HCT116 (cell line): ENCODE measurements around the gene TNFRSF19. TPM values are rescaled to one million over a fixed set of nuclear protein-coding genes. Genes with fewer than 3 reads are reported as not detected.

Experiments used
- ATAC-seq: fragments of 200-7000 bp; cut with Tn5 transposase; 2 replicates; pipeline ENCODE4 v1.9.1; 2020; ENCODE audit warnings: mild to moderate bottlenecking, moderate library complexity
- BruUV-seq: library from RNA; stranded (reverse); fragments of 400-500 nt; replicated peaks from 2 replicates; lab custom pipeline; 2021; lab: Mats Ljungman, UMichigan
- CTCF ChIA-PET: fragments of 300-600 bp; sonication (Branson Sonifier 250); formaldehyde crosslinking; loops from one replicate; lab custom pipeline; 2021; ENCODE audit warnings: antibody characterized with exemption; lab: Charles Lee
- POLR2A ChIA-PET: fragments of 300-600, 350-600 bp; sonication (Branson Sonifier 250); formaldehyde crosslinking; loops from one replicate; lab custom pipeline; 2021; ENCODE audit warnings: antibody characterized with exemption; lab: Charles Lee
- RAD21 ChIA-PET, 2 experiments: fragments of 300-600 bp; sonication (Branson Sonifier 250); formaldehyde crosslinking; loops; one replicate each; lab custom pipeline; 2023; ENCODE audit warnings: low total read pairs in 2 of 2; ENCODE audit not compliant: uncharacterized antibody in 2 of 2, unreplicated experiment in 2 of 2, low non-redundant PET in 1 of 2; lab: Charles Lee
- DNase-seq: peaks from one replicate; pipeline ENCODE4 v3.0.0-alpha.2; 2010; ENCODE audit warnings: low read depth, low spot score
- H2AFZ ChIP-seq: fragments of 200-600 bp; shearing (Covaris generic), sonication (generic); 2 replicates; pipeline ENCODE4 v1.6.1; 2017; ENCODE audit warnings: low read depth, mixed run types, mixed read lengths, antibody characterized with exemption, low read length; ENCODE audit not compliant: poor library complexity, severe bottlenecking
- H3K27ac ChIP-seq: 2 replicates; pipeline ENCODE4 v1.5.1; 2012; ENCODE audit warnings: low read depth, low read length
- H3K27me3 ChIP-seq: fragments of 200-600 bp; sonication (generic); 2 replicates; pipeline ENCODE4 v1.6.1; 2016; ENCODE audit warnings: mixed run types, low read length, mixed read lengths; ENCODE audit not compliant: insufficient read depth
- H3K36me3 ChIP-seq, 2 experiments: fragments of 200-500 bp in 1 of 2; fragments of 200-600 bp in 1 of 2; sonication (Bioruptor generic) in 1 of 2; sonication (generic) in 1 of 2; 2 replicates each; pipeline versions ENCODE4 v1.5.1 to v1.6.1; 2014 to 2016; ENCODE audit warnings: low read length in 2 of 2, inconsistent platforms in 1 of 2, mixed read lengths in 1 of 2, mixed run types in 1 of 2; ENCODE audit not compliant: insufficient read depth in 2 of 2, control insufficient read depth in 1 of 2
- H3K4me1 ChIP-seq, 2 experiments: fragments of 200-600 bp in 1 of 2; sonication (generic) in 1 of 2; 2 replicates each; pipeline versions ENCODE4 v1.5.1 to v1.6.1; 2012 to 2017; ENCODE audit warnings: low read length in 2 of 2, inconsistent platforms in 1 of 2, mild to moderate bottlenecking in 1 of 2, mixed read lengths in 1 of 2, mixed run types in 1 of 2, moderate library complexity in 1 of 2; ENCODE audit not compliant: insufficient read depth in 2 of 2, control insufficient read depth in 1 of 2
- H3K4me2 ChIP-seq: fragments of 200-600 bp; sonication (generic); 2 replicates; pipeline ENCODE4 v1.6.1; 2017; ENCODE audit warnings: mixed run types, low read length, mixed read lengths
- H3K4me3 ChIP-seq, 2 experiments: fragments of 200-600 bp in 1 of 2; sonication (generic) in 1 of 2; replicated peaks in 1 of 2; 2 replicates each; pipeline ENCODE4 v1.5.1; 2011 to 2016; ENCODE audit warnings: low read length in 2 of 2, control low read depth in 1 of 2, low read depth in 1 of 2, mild to moderate bottlenecking in 1 of 2, mixed read lengths in 1 of 2, mixed run types in 1 of 2
- H3K79me2 ChIP-seq: fragments of 200-600 bp; sonication (generic); 2 replicates; pipeline ENCODE4 v1.6.1; 2017; ENCODE audit warnings: mild to moderate bottlenecking, mixed run types, low read length, moderate library complexity, mixed read lengths; ENCODE audit not compliant: insufficient read depth
- H3K9ac ChIP-seq: fragments of 200-600 bp; sonication (generic); 2 replicates; pipeline ENCODE4 v1.6.1; 2016; ENCODE audit warnings: low read length, mixed read lengths
- H3K9me2 ChIP-seq: fragments of 200-600 bp; sonication (generic), shearing (Covaris generic); 2 replicates; pipeline ENCODE4 v1.6.1; 2017; ENCODE audit warnings: mixed run types, mild to moderate bottlenecking, moderate library complexity; ENCODE audit not compliant: insufficient read depth
- H3K9me3 ChIP-seq, 2 experiments: fragments of 200-500 bp in 1 of 2; fragments of 200-600 bp in 1 of 2; sonication (Bioruptor generic) in 1 of 2; sonication (generic) in 1 of 2; 2 replicates each; pipeline ENCODE4 v1.6.1; 2014 to 2017; ENCODE audit warnings: low read length in 2 of 2, mixed read lengths in 2 of 2, inconsistent platforms in 1 of 2, low read depth in 1 of 2, mild to moderate bottlenecking in 1 of 2, mixed run types in 1 of 2, moderate library complexity in 1 of 2; ENCODE audit not compliant: control insufficient read depth in 1 of 2, insufficient read depth in 1 of 2
- H4K20me1 ChIP-seq: fragments of 200-600 bp; sonication (generic), shearing (Covaris generic); 2 replicates; pipeline ENCODE4 v1.6.1; 2017; ENCODE audit warnings: mixed run types, mild to moderate bottlenecking, moderate library complexity; ENCODE audit not compliant: insufficient read depth
- ATF3 ChIP-seq: IDR thresholded peaks from 2 replicates; pipeline ENCODE4 v1.6.1; 2012
- CBX3 ChIP-seq: IDR thresholded peaks from 2 replicates; pipeline ENCODE4 v1.6.1; 2012; ENCODE audit warnings: low read depth
- CEBPB ChIP-seq: IDR thresholded peaks from 2 replicates; pipeline ENCODE4 v1.6.1; 2012; ENCODE audit warnings: low read depth
- EGR1 ChIP-seq: IDR thresholded peaks from 2 replicates; pipeline ENCODE4 v1.6.1; 2012; ENCODE audit warnings: low read depth
- EZH2 ChIP-seq: fragments of 200-600 bp; sonication (generic); IDR thresholded peaks from 2 replicates; pipeline ENCODE4 v1.6.1; 2017; ENCODE audit warnings: antibody characterized with exemption, mixed run types
- EZH2phosphoT487 ChIP-seq: fragments of 200-600 bp; IDR thresholded peaks from 2 replicates; pipeline ENCODE4 v1.6.1; 2018; ENCODE audit warnings: antibody characterized with exemption, borderline replicate concordance
- FOSL1 ChIP-seq: IDR thresholded peaks from 2 replicates; pipeline ENCODE4 v1.6.1; 2012; ENCODE audit warnings: low read depth
- JUND ChIP-seq: IDR thresholded peaks from 2 replicates; pipeline ENCODE4 v1.6.1; 2012
- RAD21 ChIP-seq: IDR thresholded peaks from 2 replicates; pipeline ENCODE4 v1.6.1; 2012; ENCODE audit warnings: low read depth, mild to moderate bottlenecking
- REST ChIP-seq: IDR thresholded peaks from 2 replicates; pipeline ENCODE4 v1.6.1; 2012; ENCODE audit warnings: low read depth
- SRF ChIP-seq: IDR thresholded peaks from 2 replicates; pipeline ENCODE4 v1.6.1; 2012; ENCODE audit warnings: low read depth
- TCF7L2 ChIP-seq: IDR thresholded peaks from 2 replicates; pipeline ENCODE4 v1.7.0; 2011; ENCODE audit warnings: borderline replicate concordance, inconsistent platforms; ENCODE audit not compliant: insufficient read depth, insufficient read length; ENCODE audit errors: extremely low read depth
- YY1 ChIP-seq: IDR thresholded peaks from 2 replicates; pipeline ENCODE4 v1.6.1; 2011; ENCODE audit warnings: low read length, low read depth, moderate library complexity, mild to moderate bottlenecking; ENCODE audit not compliant: insufficient replicate concordance; ENCODE audit errors: extremely low read depth
- ZFX ChIP-seq: fragments of 450-650 bp; IDR thresholded peaks from 2 replicates; pipeline ENCODE4 v1.6.1; 2017
- intact Hi-C: fragments of 100-400 bp; cut with micrococcal nuclease; formaldehyde crosslinking; loops from 2 replicates; pipeline ENCODE4 v1.10.0; 2022
- total RNA-seq: library from RNA; stranded (reverse); gene quantifications from one replicate; pipeline ENCODE4 v1.2.1, GENCODE V29; 2021; ENCODE audit not compliant: unreplicated experiment

TNFRSF19 gene
- total RNA-seq, 1 experiment from 2014 or later: 1.1 TPM

GRCh38 chr13:23550163-23550562 is 20.0 kb upstream of the TNFRSF19 start:
- no peak overlapping the region for H3K4me2 ChIP-seq
- RAD21 ChIA-PET: no interaction called here

GRCh38 chr13:23551213-23552008 is 18.8 kb upstream of the TNFRSF19 start:
- no TSS peak for BruUV-seq
- no peak for DNase-seq

More at GRCh38 chr13:23550163-23550562, 20.0 kb upstream of the TNFRSF19 start:
- Histone ChIP-seq H3K27ac (no peak overlapping the region), H3K9me2 (no peaks in the 10 kb centered on the region), H2AFZ (no peak overlapping the region), H3K79me2 (no peaks in the 10 kb centered on the region), H3K36me3 (no peaks in the 10 kb centered on the region), H3K4me1 (peaks cover 3 to 15% of the 10 kb centered on the region in 2 experiments; a peak in 3 of 4 replicates), H3K4me3 (no peak overlapping the region), H3K9me3 (no peaks in the 10 kb centered on the region), H4K20me1 (no peaks in the 10 kb centered on the region), H3K9ac (no peak overlapping the region), H3K27me3 (no peaks in the 10 kb centered on the region)
- no TSS peak for BruUV-seq
- DNase-seq: no peak
- no peak for ATAC-seq
- intact Hi-C loops: no loop called here
- POLR2A ChIA-PET: no interaction called here
- no peak for TF ChIP-seq EZH2
- CTCF ChIA-PET: no interaction called here

More at GRCh38 chr13:23551213-23552008, 18.8 kb upstream of the TNFRSF19 start:
- TF ChIP-seq FOSL1 (no peak), ATF3 (no peak), TCF7L2 (no peak), EZH2phosphoT487 (no peak), CBX3 (no peak), SRF (no peak), ZFX (no peak), CEBPB (no peak), EGR1 (no peak), JUND (no peak), RAD21 (no peak), REST (no peak), YY1 (no peak), EZH2 (no peak)
- Histone ChIP-seq H2AFZ (no peak overlapping the region), H3K79me2 (no peaks in the 10 kb centered on the region), H3K9ac (no peak overlapping the region), H3K27ac (no peak overlapping the region), H4K20me1 (no peaks in the 10 kb centered on the region), H3K4me3 (no peak overlapping the region), H3K36me3 (no peaks in the 10 kb centered on the region), H3K9me3 (no peaks in the 10 kb centered on the region), H3K4me1 (peaks cover 3 to 15% of the 10 kb centered on the region in 2 experiments; a peak in 3 of 4 replicates), H3K9me2 (no peaks in the 10 kb centered on the region), H3K4me2 (no peak overlapping the region), H3K27me3 (no peaks in the 10 kb centered on the region)
- RAD21 ChIA-PET: no interaction called here
- CTCF ChIA-PET: no interaction called here
- ATAC-seq: no peak
- intact Hi-C loops: no loop called here
- POLR2A ChIA-PET: no interaction called here
